ENCODE measurements around the gene CUBN.
"Not testable (repeated sequence)": the region's sequence is repeated elsewhere in the genome, so short reads cannot be mapped to it uniquely, and the experiment has no call there.

CUBN gene

GRCh38 chr10:17037910-17038309 is 91.7 kb downstream of the CUBN start:
- DNase-seq (ENCODE audit: low spot score): no peak

GRCh38 chr10:17035446-17035845 is 94.2 kb downstream of the CUBN start:
- DNase-seq (ENCODE audit: low spot score): no peak

GRCh38 chr10:17033529-17034260 is 95.9 kb downstream of the CUBN start:
- no peak for DNase-seq (ENCODE audit: low spot score)

- no peak for DNase-seq (ENCODE audit: low spot score)
Measured at GRCh38 chr10:17031637-17032635, 97.7 kb downstream of the CUBN start.

GRCh38 chr10:17029581-17030271 is 99.9 kb downstream of the CUBN start:
- no peak for DNase-seq (ENCODE audit: low spot score)

GRCh38 chr10:17029239-17029580 is 100.4 kb downstream of the CUBN start:
- no peak for DNase-seq (ENCODE audit: low spot score)

GRCh38 chr10:17028798-17029197 is 100.8 kb downstream of the CUBN start:
- no peak for DNase-seq (ENCODE audit: low spot score)

GRCh38 chr10:17026686-17027485 is 102.7 kb downstream of the CUBN start:
- no peak for DNase-seq (ENCODE audit: low spot score)

GRCh38 chr10:17025444-17026295 is 103.9 kb downstream of the CUBN start:
- peak; percentile 3 for DNase-seq (ENCODE audit: low spot score)

- DNase-seq (ENCODE audit: low spot score): no peak
Measured at GRCh38 chr10:17024461-17024860, 105.2 kb downstream of the CUBN start.

GRCh38 chr10:17023386-17024298 is 106.0 kb downstream of the CUBN start:
- DNase-seq (ENCODE audit: low spot score): peak; percentile 8

GRCh38 chr10:17022896-17023295 is 106.7 kb downstream of the CUBN start:
- no peak for DNase-seq (ENCODE audit: low spot score)

- no peak for DNase-seq (ENCODE audit: low spot score)
Measured at GRCh38 chr10:17022466-17022825, 107.2 kb downstream of the CUBN start.

- DNase-seq (ENCODE audit: low spot score): no peak
Measured at GRCh38 chr10:17021656-17022465, 107.8 kb downstream of the CUBN start.

GRCh38 chr10:17019696-17020095 is 109.9 kb downstream of the CUBN start:
- no peak for DNase-seq (ENCODE audit: low spot score)

GRCh38 chr10:17013131-17013983 is 116.3 kb downstream of the CUBN start:
- DNase-seq (ENCODE audit: low spot score): not testable (repeated sequence)

GRCh38 chr10:17012731-17013130 is 116.9 kb downstream of the CUBN start:
- DNase-seq (ENCODE audit: low spot score): not testable (repeated sequence)
